ENCODE results near the gene SNX30.

GRCh38 chr9:112850840-112851239 lies 100.3 kb downstream of the SNX30 start:
- no peak for TF ChIP-seq CTCF (IDR thresholded peaks at IDR 0.05; ENCODE audit: low read length)
- TF ChIP-seq EZH2 (IDR thresholded peaks at IDR 0.05; ENCODE audit: borderline replicate concordance, low read length): no peak
